ENCODE data around the gene SLC16A12.

DNA sequence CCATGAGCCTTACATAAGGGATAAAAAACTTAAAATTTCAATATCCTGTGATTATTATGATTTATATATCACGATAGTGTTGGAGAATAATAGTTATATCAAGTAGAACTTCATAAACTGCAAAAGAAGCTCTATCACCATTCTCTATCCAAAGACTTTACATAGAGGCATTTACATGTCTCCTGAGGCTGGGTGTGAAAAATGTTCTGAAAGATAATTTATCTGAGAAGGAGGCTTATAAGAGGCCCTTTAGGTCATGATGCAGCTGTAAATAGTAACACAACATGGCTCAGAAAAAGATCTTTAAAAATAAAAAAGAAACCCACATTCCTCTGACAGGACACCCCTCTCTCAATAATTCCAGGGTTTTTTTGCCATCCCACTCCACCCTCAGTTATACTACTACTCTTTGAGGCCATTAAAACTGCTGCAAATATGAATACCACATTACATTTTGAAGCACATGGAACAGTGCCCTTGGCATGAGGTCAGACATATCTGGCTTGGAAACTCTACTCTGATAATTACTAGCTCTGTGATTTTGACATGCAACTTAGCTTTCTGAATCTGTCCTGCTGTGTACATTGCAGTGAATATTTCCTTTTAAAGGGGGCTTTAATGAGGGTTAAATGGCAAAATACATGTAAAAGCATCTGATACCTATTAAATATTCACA, 55.5 kb downstream of the SLC16A12 start:
- TF ChIP-seq, protein P1, sequence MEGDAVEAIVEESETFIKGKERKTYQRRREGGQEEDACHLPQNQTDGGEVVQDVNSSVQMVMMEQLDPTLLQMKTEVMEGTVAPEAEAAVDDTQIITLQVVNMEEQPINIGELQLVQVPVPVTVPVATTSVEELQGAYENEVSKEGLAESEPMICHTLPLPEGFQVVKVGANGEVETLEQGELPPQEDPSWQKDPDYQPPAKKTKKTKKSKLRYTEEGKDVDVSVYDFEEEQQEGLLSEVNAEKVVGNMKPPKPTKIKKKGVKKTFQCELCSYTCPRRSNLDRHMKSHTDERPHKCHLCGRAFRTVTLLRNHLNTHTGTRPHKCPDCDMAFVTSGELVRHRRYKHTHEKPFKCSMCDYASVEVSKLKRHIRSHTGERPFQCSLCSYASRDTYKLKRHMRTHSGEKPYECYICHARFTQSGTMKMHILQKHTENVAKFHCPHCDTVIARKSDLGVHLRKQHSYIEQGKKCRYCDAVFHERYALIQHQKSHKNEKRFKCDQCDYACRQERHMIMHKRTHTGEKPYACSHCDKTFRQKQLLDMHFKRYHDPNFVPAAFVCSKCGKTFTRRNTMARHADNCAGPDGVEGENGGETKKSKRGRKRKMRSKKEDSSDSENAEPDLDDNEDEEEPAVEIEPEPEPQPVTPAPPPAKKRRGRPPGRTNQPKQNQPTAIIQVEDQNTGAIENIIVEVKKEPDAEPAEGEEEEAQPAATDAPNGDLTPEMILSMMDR (IDR thresholded peaks at IDR 0.05; ENCODE audit: low read length): no peak
- TF ChIP-seq EZH2 (IDR thresholded peaks at IDR 0.05; ENCODE audit: borderline replicate concordance, low read length): no peak

Data from OCI-LY1 (cell line).